HG02938 (cell line): Measurements from ENCODE around the gene ZSCAN10.

Experiments
- ATAC-seq: cut with Tn5 transposase; IDR thresholded peaks from one replicate; pipeline ENCODE4 v1.9.1; 2021; ENCODE audit warnings: mild to moderate bottlenecking, moderate library complexity; ENCODE audit not compliant: unreplicated experiment

ZSCAN10 gene

DNA sequence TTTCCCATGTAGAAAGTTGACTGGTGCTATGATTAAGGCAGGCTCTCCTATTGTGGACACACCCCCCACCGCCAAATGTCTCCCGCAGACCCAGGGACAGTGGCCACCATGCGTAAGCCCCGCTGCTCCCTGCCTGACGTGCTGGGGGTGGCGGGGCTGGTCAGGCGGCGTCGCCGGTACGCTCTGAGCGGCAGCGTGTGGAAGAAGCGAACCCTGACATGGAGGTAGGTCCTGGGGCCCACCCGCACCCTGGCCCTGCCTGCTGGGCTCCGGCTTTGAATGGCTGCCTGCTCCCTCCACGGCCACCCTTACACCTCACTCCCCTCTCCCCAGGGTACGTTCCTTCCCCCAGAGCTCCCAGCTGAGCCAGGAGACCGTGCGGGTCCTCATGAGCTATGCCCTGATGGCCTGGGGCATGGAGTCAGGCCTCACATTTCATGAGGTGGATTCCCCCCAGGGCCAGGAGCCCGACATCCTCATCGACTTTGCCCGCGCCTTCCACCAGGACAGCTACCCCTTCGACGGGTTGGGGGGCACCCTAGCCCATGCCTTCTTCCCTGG lies 49.1 kb downstream of the ZSCAN10 start:
- no peak for ATAC-seq

DNA sequence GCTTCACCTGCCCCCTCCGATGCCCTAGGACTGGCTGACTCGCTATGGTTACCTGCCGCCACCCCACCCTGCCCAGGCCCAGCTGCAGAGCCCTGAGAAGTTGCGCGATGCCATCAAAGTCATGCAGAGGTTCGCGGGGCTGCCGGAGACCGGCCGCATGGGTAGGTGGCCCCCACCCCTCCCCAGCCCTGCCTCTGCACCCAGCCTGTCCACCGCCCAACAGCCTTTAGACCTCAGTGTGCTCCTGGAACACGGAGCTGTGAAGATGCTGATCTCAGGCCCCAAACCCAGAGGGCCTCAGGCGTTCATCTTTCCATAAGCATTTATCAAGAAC lies 51.7 kb downstream of the ZSCAN10 start:
- ATAC-seq = no peak

DNA sequence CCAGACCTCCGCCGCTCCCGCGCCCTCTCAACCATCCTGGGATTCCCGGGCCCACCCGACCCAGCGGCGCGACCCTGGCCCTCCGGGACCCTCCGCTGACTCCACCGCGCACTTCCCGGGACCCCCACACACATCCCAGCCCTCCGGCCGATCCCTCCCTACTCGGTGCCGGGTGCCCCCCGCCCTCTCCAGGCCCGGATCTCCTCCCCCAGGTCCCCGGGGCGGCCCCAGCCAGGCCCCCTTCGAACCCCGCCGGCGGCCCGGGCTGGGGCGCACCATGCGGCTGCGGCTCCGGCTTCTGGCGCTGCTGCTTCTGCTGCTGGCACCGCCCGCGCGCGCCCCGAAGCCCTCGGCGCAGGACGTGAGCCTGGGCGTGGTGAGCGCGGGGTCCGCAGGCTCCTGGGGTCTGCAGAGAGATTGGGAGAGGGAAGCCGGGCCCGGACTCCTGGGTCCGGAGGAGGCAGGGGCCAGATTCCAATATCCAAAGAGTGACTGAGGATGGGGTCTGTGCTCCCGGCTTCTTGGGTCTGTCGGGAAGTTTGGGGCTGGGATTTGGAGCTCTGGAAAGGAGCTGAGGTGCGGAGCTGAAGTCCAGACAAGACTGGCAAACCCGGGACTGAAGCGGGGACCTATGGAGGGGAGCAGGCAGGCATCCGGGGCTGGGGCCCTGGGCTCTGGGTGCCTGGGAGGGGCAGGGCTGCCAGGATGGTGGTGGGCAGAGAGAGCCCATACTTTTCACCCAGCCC lies 52.3 kb downstream of the ZSCAN10 start:
- no peak for ATAC-seq

DNA sequence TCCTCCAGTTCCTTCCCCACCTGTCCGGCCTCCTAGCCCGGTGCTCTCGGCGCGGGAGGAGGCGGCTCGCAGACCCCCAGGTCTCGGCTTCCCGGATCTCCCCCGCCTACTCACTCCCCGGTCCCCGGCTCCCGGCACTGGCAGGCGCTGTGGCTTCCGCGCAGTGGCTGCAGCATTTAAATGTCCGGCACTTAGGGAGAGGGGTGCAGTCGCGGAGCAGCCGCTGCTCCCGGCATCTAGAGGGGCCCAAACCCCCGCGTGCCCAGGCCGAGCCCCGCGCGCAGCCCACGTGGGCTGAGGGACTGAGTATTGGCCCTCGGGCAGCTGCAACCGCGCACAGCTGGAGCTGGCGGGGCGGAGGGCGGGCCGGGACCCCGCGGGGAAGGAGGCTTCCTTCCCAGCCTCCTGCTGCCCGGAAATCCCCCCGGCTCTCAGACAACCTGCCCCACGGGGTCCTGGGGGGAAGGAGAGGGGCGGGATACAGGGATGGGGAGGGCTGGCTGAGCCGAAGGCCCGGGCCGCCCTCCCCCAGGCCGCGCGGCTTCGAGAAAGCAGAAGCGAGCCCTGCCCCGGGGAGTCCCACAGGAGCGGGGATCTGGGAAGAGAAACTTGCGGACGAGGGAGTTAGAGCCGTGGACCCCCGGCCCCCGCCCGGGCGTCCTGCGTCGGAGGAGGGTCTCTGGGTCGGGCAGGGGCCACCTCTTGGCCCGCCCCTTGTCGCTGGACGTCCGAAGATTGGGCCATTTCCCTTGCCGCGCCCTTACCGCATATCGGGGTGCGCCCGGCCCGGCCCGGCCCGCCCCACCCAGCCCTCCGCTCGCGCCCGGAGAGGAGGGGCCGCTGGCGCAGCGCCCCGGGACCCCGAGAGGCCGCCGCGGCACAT lies 53.1 kb downstream of the ZSCAN10 start, which contains the start of gene MMP25:
Gene MMP25 (plus strand): TSS at position 804 of the 883 bp plus-strand sequence. CDS start 357 bp downstream, outside the sequence.
- ATAC-seq = no peak

DNA sequence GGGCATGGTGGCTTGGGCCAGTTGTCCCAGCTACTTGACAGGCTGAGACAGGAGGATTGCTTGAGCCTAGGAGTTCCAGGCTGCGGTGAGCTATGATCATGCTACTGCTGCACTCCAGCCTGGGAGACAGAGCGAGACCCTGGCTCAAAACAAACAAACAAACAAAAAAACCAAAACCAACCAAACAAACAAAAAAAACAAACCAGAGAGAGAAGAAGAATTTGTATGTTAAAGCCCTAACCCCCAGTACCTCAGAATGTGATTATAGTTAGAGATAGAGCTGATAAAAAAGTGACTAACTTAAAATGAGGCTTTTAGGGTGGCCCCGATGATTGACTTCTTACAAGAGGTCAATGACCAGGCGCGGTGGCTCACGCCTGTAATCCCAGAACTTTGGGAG lies 54.4 kb downstream of the ZSCAN10 start:
- no peak for ATAC-seq

DNA sequence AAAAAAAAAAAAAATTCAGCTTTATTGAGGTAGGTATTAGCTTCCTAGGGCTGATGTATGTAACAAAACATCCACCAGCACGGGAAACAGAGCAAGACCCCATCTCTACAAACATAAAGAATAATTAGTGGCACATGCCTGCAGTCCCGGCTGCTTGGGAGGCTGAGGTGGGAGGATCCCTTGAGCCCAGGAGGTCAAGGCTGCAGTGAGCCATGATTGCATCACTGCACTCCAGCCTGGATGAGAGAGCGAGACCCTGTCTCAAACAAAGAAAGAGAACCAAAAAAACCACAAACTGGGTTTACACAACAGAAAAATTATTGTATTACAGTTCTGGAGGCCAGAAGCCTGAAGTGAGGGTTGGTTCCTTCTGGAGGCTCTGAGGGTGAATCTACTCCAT lies 56.7 kb downstream of the ZSCAN10 start:
- ATAC-seq = no peak

DNA sequence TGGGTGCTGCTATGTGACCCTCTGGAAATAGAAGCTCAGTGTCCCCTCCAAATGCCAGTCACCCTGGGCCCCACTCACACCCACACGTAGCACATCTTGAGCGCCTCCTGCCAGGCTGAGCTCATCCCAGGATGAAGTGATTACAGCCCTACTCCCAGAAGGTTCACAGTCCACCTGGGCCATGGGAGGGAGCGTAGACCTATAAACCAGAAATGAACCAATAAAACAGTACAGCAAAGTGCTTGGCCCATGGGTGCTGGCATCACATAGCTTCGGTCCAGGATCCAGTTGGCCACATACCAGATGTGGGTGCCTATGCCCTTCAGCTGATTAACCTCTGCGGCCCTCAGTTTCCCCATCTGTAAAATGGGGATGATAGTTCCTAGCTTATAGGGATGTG lies 60.2 kb downstream of the ZSCAN10 start:
- no peak for ATAC-seq
